ENCODE results near the gene PIK3C3.

Gene PIK3C3

DNA sequence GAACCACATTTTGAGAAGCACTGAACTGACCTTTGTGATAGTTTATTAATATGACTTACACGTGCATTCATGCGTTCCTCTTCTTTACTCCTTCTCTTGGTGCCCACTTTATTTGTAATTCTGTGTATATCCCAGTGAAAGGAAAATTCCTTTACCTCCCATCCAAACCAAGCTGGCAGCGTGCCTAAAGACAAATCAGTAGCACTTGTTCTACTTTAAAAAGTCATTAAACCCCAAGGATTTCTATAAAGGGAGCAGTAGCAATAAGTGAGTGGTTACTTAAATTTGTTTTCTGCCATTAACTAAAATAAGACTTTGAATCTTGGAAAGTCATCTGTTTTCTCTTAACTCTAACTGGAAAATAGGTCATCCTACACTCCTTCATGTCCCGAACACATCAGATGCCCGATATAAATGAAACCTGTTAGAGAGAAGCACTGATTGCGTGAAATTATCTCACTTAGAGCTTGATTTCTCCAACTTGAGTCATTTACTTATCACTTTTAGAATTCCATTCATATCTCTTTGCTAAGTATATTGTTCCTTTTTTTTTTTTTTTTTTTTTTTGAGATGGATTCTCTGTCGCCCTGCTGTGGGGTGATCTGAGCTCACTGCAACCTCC, 10.7 kb downstream of the PIK3C3 start:
- Histone ChIP-seq H3F3A (ENCODE audit: control insufficient read depth, insufficient read depth) (no peaks in the 10 kb centered on the region), H3K4me2 (ENCODE audit: low read length) (no peak overlapping the region), H3K27me3 (ENCODE audit: control insufficient read depth, low read length) (no peaks in the 10 kb centered on the region), H3K9me2 (replicated peaks; ENCODE audit: control insufficient read depth, low read length) (no peaks in the 10 kb centered on the region), H3K36me3 (ENCODE audit: control insufficient read depth, low read length) (peaks cover 57% of the 10 kb centered on the region), H4K20me1 (ENCODE audit: control insufficient read depth, insufficient read depth, low read depth, low read length) (no peaks in the 10 kb centered on the region), H3K4me1 (ENCODE audit: control insufficient read depth, low read length) (no peaks in the 10 kb centered on the region), H3K79me2 (ENCODE audit: control insufficient read depth, low read length) (0 out of 2 replicates have a peak, but pooled peaks cover 7% of the 10 kb centered on the region), H3K9me3 (ENCODE audit: control insufficient read depth, insufficient read depth, low read length) (no peaks in the 10 kb centered on the region), H3K4me3 (ENCODE audit: low read length) (no peak overlapping the region), H3K27ac (ENCODE audit: low read depth, low read length) (no peak overlapping the region)
- TF ChIP-seq, protein P1, sequence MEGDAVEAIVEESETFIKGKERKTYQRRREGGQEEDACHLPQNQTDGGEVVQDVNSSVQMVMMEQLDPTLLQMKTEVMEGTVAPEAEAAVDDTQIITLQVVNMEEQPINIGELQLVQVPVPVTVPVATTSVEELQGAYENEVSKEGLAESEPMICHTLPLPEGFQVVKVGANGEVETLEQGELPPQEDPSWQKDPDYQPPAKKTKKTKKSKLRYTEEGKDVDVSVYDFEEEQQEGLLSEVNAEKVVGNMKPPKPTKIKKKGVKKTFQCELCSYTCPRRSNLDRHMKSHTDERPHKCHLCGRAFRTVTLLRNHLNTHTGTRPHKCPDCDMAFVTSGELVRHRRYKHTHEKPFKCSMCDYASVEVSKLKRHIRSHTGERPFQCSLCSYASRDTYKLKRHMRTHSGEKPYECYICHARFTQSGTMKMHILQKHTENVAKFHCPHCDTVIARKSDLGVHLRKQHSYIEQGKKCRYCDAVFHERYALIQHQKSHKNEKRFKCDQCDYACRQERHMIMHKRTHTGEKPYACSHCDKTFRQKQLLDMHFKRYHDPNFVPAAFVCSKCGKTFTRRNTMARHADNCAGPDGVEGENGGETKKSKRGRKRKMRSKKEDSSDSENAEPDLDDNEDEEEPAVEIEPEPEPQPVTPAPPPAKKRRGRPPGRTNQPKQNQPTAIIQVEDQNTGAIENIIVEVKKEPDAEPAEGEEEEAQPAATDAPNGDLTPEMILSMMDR (IDR thresholded peaks at IDR 0.05; ENCODE audit: low read depth, low read length, poor library complexity, severe bottlenecking): no peak
- no peak for TF ChIP-seq EZH2phosphoT487 (IDR thresholded peaks at IDR 0.05; ENCODE audit: borderline replicate concordance, low read length)

DNA sequence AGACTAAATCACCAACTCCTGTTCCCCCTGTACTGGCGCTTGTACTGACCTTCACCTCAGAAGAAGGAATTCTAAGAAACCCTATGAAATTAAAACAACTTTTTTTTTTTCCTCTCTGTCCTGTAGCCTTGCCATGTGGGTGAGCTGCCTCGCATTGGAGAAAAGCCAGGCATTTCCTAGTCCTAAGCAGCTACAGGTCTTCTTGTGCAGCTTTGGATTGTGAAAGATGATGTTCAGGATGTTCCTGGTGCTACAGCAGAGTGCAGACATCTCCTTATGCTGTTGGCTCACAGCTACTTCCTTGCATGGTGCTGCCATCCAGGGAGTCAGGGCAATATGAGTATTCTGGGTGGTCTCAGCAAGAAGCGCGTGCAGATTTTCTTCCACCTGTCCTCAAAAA, 11.9 kb downstream of the PIK3C3 start:
- no peaks in the 10 kb centered on the region for H3K27me3 ChIP-seq (ENCODE audit: control insufficient read depth, low read length)
- H4K20me1 ChIP-seq (ENCODE audit: control insufficient read depth, insufficient read depth, low read depth, low read length): no peaks in the 10 kb centered on the region
- no peaks in the 10 kb centered on the region for H3F3A ChIP-seq (ENCODE audit: control insufficient read depth, insufficient read depth)
- no peaks in the 10 kb centered on the region for H3K4me1 ChIP-seq (ENCODE audit: control insufficient read depth, low read length)
- 0 out of 2 replicates have a peak, but pooled peaks cover 4% of the 10 kb centered on the region for H3K79me2 ChIP-seq (ENCODE audit: control insufficient read depth, low read length)
- H3K27ac ChIP-seq (ENCODE audit: low read depth, low read length): no peak overlapping the region
- no peak for TF ChIP-seq EZH2phosphoT487 (IDR thresholded peaks at IDR 0.05; ENCODE audit: borderline replicate concordance, low read length)
- TF ChIP-seq, protein P1 (IDR thresholded peaks at IDR 0.05; ENCODE audit: low read depth, low read length, poor library complexity, severe bottlenecking): no peak
- H3K36me3 ChIP-seq (ENCODE audit: control insufficient read depth, low read length): peaks cover 58% of the 10 kb centered on the region
- H3K4me3 ChIP-seq (ENCODE audit: low read length): no peak overlapping the region
- H3K9me3 ChIP-seq (ENCODE audit: control insufficient read depth, insufficient read depth, low read length): no peaks in the 10 kb centered on the region
- H3K4me2 ChIP-seq (ENCODE audit: low read length): no peak overlapping the region
- H3K9me2 ChIP-seq (replicated peaks; ENCODE audit: control insufficient read depth, low read length): no peaks in the 10 kb centered on the region

DNA sequence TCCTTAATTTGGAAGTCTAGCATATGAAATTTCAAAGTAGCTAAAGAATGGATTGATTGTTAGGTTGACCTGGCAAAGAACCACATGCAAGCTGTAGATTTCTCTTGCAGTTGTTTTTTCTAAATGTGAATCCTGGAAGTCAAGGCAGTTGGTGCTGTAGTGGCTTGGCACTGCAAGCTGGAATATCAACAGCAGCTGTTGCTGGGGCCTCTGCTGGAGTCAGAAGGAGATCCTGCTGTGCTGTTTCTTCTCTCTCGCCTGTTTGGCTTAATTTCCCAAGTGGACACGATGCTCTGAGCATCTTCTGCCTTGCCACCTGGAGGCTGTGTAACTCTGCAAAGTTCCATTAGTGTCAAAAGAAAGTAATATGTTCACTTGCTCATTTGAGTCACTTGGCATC, 12.6 kb downstream of the PIK3C3 start:
- no peak overlapping the region for H3K4me2 ChIP-seq (ENCODE audit: low read length)
- TF ChIP-seq, protein P1 (IDR thresholded peaks at IDR 0.05; ENCODE audit: low read depth, low read length, poor library complexity, severe bottlenecking): no peak
- no peak for TF ChIP-seq EZH2phosphoT487 (IDR thresholded peaks at IDR 0.05; ENCODE audit: borderline replicate concordance, low read length)
- no peaks in the 10 kb centered on the region for H3K9me3 ChIP-seq (ENCODE audit: control insufficient read depth, insufficient read depth, low read length)
- 0 out of 2 replicates have a peak, but pooled peaks cover 4% of the 10 kb centered on the region for H3K79me2 ChIP-seq (ENCODE audit: control insufficient read depth, low read length)
- H4K20me1 ChIP-seq (ENCODE audit: control insufficient read depth, insufficient read depth, low read depth, low read length): no peaks in the 10 kb centered on the region
- H3F3A ChIP-seq (ENCODE audit: control insufficient read depth, insufficient read depth): no peaks in the 10 kb centered on the region
- no peaks in the 10 kb centered on the region for H3K27me3 ChIP-seq (ENCODE audit: control insufficient read depth, low read length)
- H3K4me3 ChIP-seq (ENCODE audit: low read length): no peak overlapping the region
- peaks cover 58% of the 10 kb centered on the region for H3K36me3 ChIP-seq (ENCODE audit: control insufficient read depth, low read length)
- no peaks in the 10 kb centered on the region; the same call in 1 of the 2 replicates for H3K4me1 ChIP-seq (ENCODE audit: control insufficient read depth, low read length)
- no peak overlapping the region for H3K27ac ChIP-seq (ENCODE audit: low read depth, low read length)
- H3K9me2 ChIP-seq (replicated peaks; ENCODE audit: control insufficient read depth, low read length): no peaks in the 10 kb centered on the region
